ENCODE measurements around the gene ZBTB40.
A peak's percentile ranks its signal among the peaks of the same experiment; 100 is the strongest.

ZBTB40 gene

DNA sequence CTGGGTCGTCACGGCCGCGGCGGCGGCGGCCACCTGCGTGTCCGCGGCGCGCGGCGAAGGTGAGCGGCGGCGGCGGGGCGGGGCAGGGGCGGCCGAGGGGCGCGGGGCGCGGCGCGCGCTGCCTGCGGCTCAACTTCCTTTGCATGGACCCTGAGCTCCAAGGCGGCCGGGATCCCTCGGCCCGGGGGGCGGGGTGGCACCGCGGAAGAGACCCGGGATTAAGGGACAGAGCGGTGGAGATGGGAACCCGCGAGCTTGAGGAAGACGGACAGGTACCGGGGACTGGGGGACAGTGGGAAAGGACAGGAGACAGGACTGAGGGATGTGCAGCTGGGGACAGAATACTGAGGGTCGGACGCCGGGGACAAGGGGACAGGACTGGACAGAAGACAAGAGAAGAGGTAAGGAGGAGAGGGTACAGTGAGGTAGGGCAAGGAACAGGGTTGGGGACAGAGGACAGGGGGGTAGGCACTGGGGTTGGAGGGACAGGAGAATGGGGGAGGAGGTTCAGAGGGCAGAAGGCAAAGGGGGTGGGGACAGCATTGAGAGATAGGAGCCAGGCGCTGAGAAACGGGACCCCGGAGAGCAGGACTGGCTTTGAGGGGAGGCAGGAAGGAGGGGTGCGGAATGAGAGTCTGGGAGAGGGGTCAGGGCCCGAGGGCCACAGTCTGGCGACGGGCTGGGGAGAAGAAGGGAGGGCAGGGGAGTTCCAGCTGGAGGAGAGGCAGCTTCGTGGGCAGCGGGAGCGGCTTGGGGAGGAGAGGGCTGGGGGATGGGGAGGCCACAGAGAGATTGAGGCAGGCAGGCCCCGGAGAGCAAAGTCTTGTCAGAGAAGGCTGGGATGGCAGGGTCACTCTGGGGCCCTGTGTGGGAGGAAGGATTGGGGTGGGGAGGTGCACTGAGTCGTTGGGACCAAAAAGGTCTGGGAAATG, 112.3 kb downstream of the ZBTB40 start:
- no peak for DNase-seq

GRCh38 chr1:22566161-22566560, 114.5 kb downstream of the ZBTB40 start:
- no peak for DNase-seq

DNA sequence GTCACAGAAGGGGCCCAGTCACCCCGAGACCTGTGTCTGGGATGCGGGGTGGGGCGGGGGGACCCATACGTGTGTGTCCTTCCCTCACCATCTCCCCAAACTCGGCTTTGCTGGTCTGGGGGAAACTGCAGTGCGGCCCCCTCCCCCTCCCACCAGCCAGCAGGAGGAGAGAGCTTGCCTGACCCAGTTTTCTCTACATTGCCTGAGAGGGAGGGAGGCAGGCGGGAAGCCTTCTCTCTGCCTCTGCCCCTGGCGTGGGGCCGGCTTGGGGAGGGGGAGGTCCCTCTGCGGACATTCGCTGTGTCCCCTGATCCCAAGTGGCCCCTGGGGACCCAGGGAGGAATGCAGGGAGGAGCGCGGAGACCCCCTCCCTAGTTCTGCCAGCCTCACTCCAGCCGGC, 115.5 kb downstream of the ZBTB40 start:
- DNase-seq: no peak

DNA sequence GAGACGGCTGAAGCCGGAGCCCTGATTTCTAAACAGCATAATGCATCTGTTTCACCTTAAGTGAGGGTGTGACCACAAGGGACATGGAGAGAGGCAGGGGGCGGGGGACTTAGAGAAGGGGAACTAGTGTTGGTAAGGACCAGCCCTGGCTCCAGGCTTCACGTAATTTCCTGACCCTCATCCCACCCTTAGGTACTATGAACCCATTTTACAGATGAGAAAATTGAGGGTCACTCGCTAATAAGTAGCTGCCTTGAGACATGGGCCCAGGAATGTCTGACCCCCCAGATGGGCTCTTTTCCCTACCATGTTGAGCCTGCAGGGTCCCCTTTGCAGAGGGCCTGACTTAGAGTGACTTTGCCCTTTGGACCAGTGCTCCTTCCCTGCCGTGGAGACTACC, 116.3 kb downstream of the ZBTB40 start:
- DNase-seq: no peak

GRCh38 chr1:22569269-22569668, 117.6 kb downstream of the ZBTB40 start:
- DNase-seq: no peak

DNA sequence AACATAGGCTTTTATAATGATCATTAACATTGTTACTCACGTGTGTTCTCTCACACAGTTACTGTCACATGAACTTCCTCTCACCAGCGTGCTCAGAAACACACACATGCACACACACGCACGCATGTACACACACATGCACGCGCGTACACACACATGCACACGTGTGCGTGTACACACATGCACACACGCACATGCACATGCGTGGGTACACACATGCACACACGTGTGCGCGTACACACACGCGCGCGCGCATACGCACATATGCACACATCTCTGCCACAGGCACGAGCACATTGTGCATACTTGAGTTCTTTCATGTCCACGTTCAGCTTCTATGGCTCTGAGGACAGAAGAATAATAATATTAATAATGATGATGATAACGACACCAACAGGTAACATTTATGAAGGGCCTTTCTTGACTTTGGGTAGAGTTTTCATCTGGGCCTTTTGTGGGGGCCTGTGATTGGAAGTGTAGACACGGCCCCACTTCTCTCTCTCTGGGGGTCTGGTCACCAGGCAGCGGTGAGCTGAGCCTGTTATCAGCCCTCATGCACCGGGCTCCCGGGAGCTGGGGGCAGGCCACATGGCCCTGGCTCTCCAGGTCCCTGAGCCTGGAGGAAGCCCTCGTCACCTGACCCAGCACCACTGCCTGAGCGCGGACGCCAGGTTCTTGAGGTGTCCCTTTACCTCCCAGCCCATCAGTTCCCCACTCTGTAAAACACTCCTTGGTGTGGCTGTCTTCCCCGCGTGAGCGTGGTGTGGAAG, 118.7 kb downstream of the ZBTB40 start:
- no peak for DNase-seq

- no peak for DNase-seq
Observed at GRCh38 chr1:22572818-22573217, 121.2 kb downstream of the ZBTB40 start.

DNA sequence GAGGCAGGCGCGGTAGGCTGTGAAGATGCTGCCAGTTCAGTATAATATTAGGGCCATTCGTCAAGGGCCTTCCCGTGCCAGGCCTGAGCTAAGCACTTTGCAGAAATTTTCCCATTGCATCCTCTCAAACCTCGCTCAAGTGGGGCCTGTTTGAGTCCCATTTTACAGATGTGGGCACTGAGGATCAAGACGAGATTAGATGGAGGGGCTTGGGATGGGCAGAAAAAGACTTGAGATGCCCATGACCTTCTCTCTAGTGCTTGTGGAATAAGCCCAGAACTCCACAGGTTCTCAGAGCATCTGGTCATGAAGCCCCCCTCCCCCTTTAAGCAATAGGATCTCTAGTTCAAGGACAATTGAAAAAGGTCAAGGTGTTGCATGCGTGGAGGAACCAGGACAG, 121.6 kb downstream of the ZBTB40 start:
- DNase-seq: no peak

DNA sequence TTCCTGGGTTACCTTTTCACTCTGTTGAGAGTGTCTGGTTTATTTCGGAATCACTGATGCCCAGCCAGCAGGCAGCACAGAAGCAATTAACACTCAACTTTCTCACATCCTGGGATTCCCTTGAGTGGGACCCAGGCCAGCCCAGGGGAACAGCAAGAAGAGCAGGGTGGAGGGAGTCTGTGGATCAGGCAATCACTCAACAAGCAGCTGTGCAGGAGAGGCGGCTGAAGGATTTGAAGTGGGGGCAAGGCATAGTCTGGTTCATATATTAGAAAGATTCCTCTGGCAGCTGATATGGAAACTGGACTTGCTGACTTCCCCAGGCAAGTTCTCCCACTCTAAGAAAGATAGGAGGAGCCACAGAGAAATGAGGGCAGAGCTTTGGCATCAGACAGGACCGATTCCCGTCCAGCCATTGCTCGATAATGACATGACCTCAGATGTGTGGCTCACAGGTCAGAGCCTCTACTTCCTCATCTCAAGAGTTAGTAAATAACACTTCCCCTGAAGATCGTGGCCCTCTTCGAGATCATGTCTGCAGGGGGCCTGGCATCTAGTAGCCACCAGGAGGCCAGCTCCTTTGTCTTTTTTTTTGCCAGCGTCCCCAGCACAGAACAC, 124.0 kb downstream of the ZBTB40 start:
- DNase-seq: peak; percentile 9

DNA sequence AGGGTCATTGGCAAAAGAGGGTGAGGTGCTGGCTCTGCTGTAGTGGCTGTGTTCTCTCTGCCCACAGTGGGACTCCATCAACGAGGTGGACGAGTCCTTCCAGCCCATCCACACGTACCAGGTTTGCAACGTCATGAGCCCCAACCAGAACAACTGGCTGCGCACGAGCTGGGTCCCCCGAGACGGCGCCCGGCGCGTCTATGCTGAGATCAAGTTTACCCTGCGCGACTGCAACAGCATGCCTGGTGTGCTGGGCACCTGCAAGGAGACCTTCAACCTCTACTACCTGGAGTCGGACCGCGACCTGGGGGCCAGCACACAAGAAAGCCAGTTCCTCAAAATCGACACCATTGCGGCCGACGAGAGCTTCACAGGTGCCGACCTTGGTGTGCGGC, 124.5 kb downstream of the ZBTB40 start:
- no peak for DNase-seq

- no peak for DNase-seq
Observed at GRCh38 chr1:22576617-22577016, 125.0 kb downstream of the ZBTB40 start.

GRCh38 chr1:22578732-22579361, 127.2 kb downstream of the ZBTB40 start:
- no peak for DNase-seq

- no peak for DNase-seq
Observed at GRCh38 chr1:22579541-22580155, 128.0 kb downstream of the ZBTB40 start.

All from suppressor macrophage treated with lipopolysaccharide for 4 hours (primary cell).